B cell (primary cell): ENCODE results near the gene RIC3. TPM values are rescaled to one million over a fixed set of nuclear protein-coding genes. Genes with fewer than 3 reads are reported as not detected.

Experiments
- ATAC-seq: fragments of 200-7000 bp; cut with Tn5 transposase; one replicate; pipeline ENCODE4 v1.10.0; 2021; ENCODE audit warnings: low read depth, mild to moderate bottlenecking, moderate number of reproducible peaks, moderate library complexity
- CTCF ChIA-PET: fragments of 350-600 bp; sonication (Branson Sonifier 250); formaldehyde crosslinking; loops from one replicate; lab custom pipeline; 2021; ENCODE audit warnings: antibody characterized with exemption, inconsistent platforms; lab: Charles Lee
- POLR2A ChIA-PET: fragments of 350-600 bp; sonication (Branson Sonifier 250); formaldehyde crosslinking; loops from one replicate; lab custom pipeline; 2021; ENCODE audit warnings: antibody characterized with exemption; lab: Charles Lee
- DNase-seq: peaks from one replicate; pipeline ENCODE4 v3.0.0; 2013
- H2AFZ ChIP-seq: 2 replicates; pipeline ENCODE4 v1.6.1; 2012; ENCODE audit warnings: mild to moderate bottlenecking, low read depth, low read length; ENCODE audit not compliant: insufficient read depth, poor library complexity, severe bottlenecking
- H3K27ac ChIP-seq, 2 donors: 1 replicate in 1 of 2; 2 replicates in 1 of 2; pipeline ENCODE4 v1.5.1; 2012 to 2013; ENCODE audit warnings: low read length in 2 of 2, mild to moderate bottlenecking in 2 of 2, moderate library complexity in 1 of 2
- H3K27me3 ChIP-seq, 4 experiments: fragments of 200-600 bp in 1 of 4; sonication (generic) in 1 of 4; replicated peaks in 1 of 4; 1 replicate in 2 of 4; 2 replicates in 2 of 4; pipeline versions ENCODE4 v1.6.1 to v1.7.0; 2013 to 2016; ENCODE audit warnings: low read length in 3 of 4, mild to moderate bottlenecking in 2 of 4, mixed read lengths in 1 of 4, moderate library complexity in 1 of 4; ENCODE audit not compliant: insufficient read depth in 4 of 4, control insufficient read depth in 3 of 4; ENCODE audit errors: control extremely low read depth in 1 of 4
- H3K36me3 ChIP-seq, 2 experiments: replicated peaks in 1 of 2; 1 replicate in 1 of 2; 2 replicates in 1 of 2; pipeline versions ENCODE4 v1.6.1 to v1.7.1; 2013; ENCODE audit warnings: low read length in 1 of 2; ENCODE audit not compliant: insufficient read depth in 2 of 2, control insufficient read depth in 1 of 2; ENCODE audit errors: control extremely low read depth in 1 of 2, extremely low read depth in 1 of 2
- H3K4me1 ChIP-seq, 2 donors: fragments of 200-600 bp in 1 of 2; sonication (generic) in 1 of 2; 1 replicate in 1 of 2; 2 replicates in 1 of 2; pipeline versions ENCODE4 v1.5.1 to v1.6.1; 2013 to 2017; ENCODE audit warnings: low read length in 2 of 2; ENCODE audit not compliant: control insufficient read depth in 2 of 2, insufficient read depth in 2 of 2
- H3K4me2 ChIP-seq: replicated peaks from 2 replicates; pipeline ENCODE3; 2012; ENCODE audit warnings: mild to moderate bottlenecking, low read depth, low read length; ENCODE audit not compliant: poor library complexity, severe bottlenecking
- H3K4me3 ChIP-seq, 5 experiments: fragments of 200-600 bp in 1 of 5; sonication (generic) in 1 of 5; 1 replicate in 3 of 5; 2 replicates in 2 of 5; pipeline versions ENCODE4 v1.5.1 to v1.7.0; 2011 to 2016; ENCODE audit warnings: low read length in 4 of 5, mild to moderate bottlenecking in 4 of 5, low read depth in 2 of 5, control low read depth in 1 of 5, moderate library complexity in 1 of 5; ENCODE audit not compliant: insufficient read depth in 1 of 5; ENCODE audit errors: control extremely low read depth in 1 of 5, extremely low read depth in 1 of 5
- H3K79me2 ChIP-seq: fragments of 200-600 bp; sonication (generic); one replicate; pipeline ENCODE4 v1.6.0; 2016; ENCODE audit warnings: low read length; ENCODE audit not compliant: control insufficient read depth, insufficient read depth
- H3K9ac ChIP-seq: fragments of 200-600 bp; sonication (generic); 2 replicates; pipeline ENCODE4 v1.6.1; 2017; ENCODE audit warnings: mild to moderate bottlenecking, low read length, moderate library complexity
- H3K9me3 ChIP-seq, 3 donors: one replicate each; pipeline versions ENCODE4 v1.6.1 to v1.7.1; 2013; ENCODE audit warnings: low read length in 2 of 3; ENCODE audit not compliant: control insufficient read depth in 2 of 3, insufficient read depth in 1 of 3; ENCODE audit errors: control extremely low read depth in 1 of 3
- H4K20me1 ChIP-seq: 2 replicates; pipeline ENCODE4 v1.6.0; 2012; ENCODE audit warnings: mild to moderate bottlenecking, low read length; ENCODE audit not compliant: insufficient read depth, control insufficient read depth, poor library complexity, severe bottlenecking
- H3K27ac Mint-ChIP-seq: one replicate; pipeline ENCODE4 v1.8.0; 2021; ENCODE audit warnings: mixed read lengths
- H3K27me3 Mint-ChIP-seq: one replicate; pipeline ENCODE4 v1.8.0; 2021; ENCODE audit warnings: mixed read lengths
- H3K4me1 Mint-ChIP-seq: one replicate; pipeline ENCODE4 v1.8.0; 2021; ENCODE audit warnings: mixed read lengths
- H3K4me3 Mint-ChIP-seq: one replicate; pipeline ENCODE4 v1.8.0; 2021; ENCODE audit warnings: mixed read lengths
- H3K9me3 Mint-ChIP-seq: one replicate; pipeline ENCODE4 v1.8.0; 2022; ENCODE audit warnings: mixed read lengths; ENCODE audit not compliant: insufficient read depth
- CTCF ChIP-seq: fragments of 200-600 bp; IDR thresholded peaks from one replicate; pipeline ENCODE4 v1.8.0; 2022; ENCODE audit warnings: antibody characterized with exemption, mild to moderate bottlenecking
- EZH2 ChIP-seq: IDR thresholded peaks from 2 replicates; pipeline ENCODE4 v1.6.1; 2012; ENCODE audit warnings: borderline replicate concordance, low read depth, mild to moderate bottlenecking, moderate library complexity, low read length; ENCODE audit not compliant: insufficient read depth, poor library complexity, severe bottlenecking
- WGBS: methylation state at CpG from one replicate; pipeline ENCODE4 v1.1.5; 2013; ENCODE audit warnings: missing lambda C conversion rate; ENCODE audit not compliant: insufficient coverage; 5-methylcytosine and 5-hydroxymethylcytosine counted together
- intact Hi-C: fragments of 100-400 bp; cut with micrococcal nuclease; formaldehyde crosslinking; loops from one replicate; pipeline ENCODE4 v1.10.0; 2022
- polyA plus RNA-seq: library from polyadenylated mRNA; depleted of rRNA; stranded (reverse); fragments of >200 nt; gene quantifications from 2 replicates; pipeline ENCODE4 v1.2.3, GENCODE V29; 2012
- total RNA-seq, 2 donors: library from RNA; stranded (reverse); fragments of 120-200 nt in 1 of 2; gene quantifications; 1 replicate in 1 of 2; 2 replicates in 1 of 2; pipeline versions ENCODE4 v1.2.3 to v1.2.4, GENCODE V29; 2013 to 2022

RIC3 gene
- total and polyA plus RNA-seq, 2 donors (not counting 1 experiment from before 2014, with no cell fraction given), result 62.4 to 74.6 TPM

GRCh38 chr11:8066036-8066910 is 102.6 kb downstream of the RIC3 start:
- Histone ChIP-seq H3K4me3 (no peak overlapping the region), H3K27ac (no peak overlapping the region), H3K9ac (no peak overlapping the region), H3K36me3 (no peaks in the 10 kb centered on the region), H3K4me2 (no peak overlapping the region), H3K9me3 (no peaks in the 10 kb centered on the region), H3K79me2 (no peaks in the 10 kb centered on the region), H4K20me1 (no peaks in the 10 kb centered on the region), H2AFZ (no peak overlapping the region), H3K4me1 (peaks cover 5 to 7% of the 10 kb centered on the region in 2 donors), H3K27me3 (peaks cover 0 to 5% (median 0%) of the 10 kb centered on the region in 4 experiments)
- no peaks in the 10 kb centered on the region for H3K9me3 Mint-ChIP-seq
- intact Hi-C loops, result no loop called here
- peaks cover 2% of the 10 kb centered on the region for H3K4me1 Mint-ChIP-seq
- ChIA-PET CTCF (no interaction called here), POLR2A (no interaction called here)
- ATAC-seq (no peak), DNase-seq (no peak)
- no peak overlapping the region for H3K4me3 Mint-ChIP-seq
- 84% methylated on average over 15 of the region's 17 CpGs for WGBS
- H3K27me3 Mint-ChIP-seq, result peaks cover 32% of the 10 kb centered on the region
- TF ChIP-seq CTCF (no peak), EZH2 (no peak)
- H3K27ac Mint-ChIP-seq, result no peak overlapping the region

GRCh38 chr11:8065031-8065430 is 103.8 kb downstream of the RIC3 start:
- TF ChIP-seq EZH2 (no peak), CTCF (no peak)
- no peaks in the 10 kb centered on the region for H3K9me3 ChIP-seq
- peaks cover 32% of the 10 kb centered on the region for H3K27me3 Mint-ChIP-seq
- H3K4me1 ChIP-seq, result no peaks in the 10 kb centered on the region
- ChIA-PET POLR2A (no interaction called here), CTCF (no interaction called here)
- no peak overlapping the region for H3K4me2 ChIP-seq
- no peak overlapping the region for H3K27ac Mint-ChIP-seq
- DNase-seq, result no peak
- peaks cover 0 to 5% (median 0%) of the 10 kb centered on the region in 4 experiments for H3K27me3 ChIP-seq
- H3K9me3 Mint-ChIP-seq, result no peaks in the 10 kb centered on the region
- H3K36me3 ChIP-seq, result no peaks in the 10 kb centered on the region
- H3K4me3 ChIP-seq, result no peak overlapping the region
- H2AFZ ChIP-seq, result no peak overlapping the region
- no peaks in the 10 kb centered on the region for H4K20me1 ChIP-seq
- 100% methylated on average over 1 of the region's 2 CpGs for WGBS
- intact Hi-C loops, result no loop called here
- no peak overlapping the region for H3K4me3 Mint-ChIP-seq
- H3K79me2 ChIP-seq, result no peaks in the 10 kb centered on the region
- ATAC-seq, result no peak
- H3K4me1 Mint-ChIP-seq, result no peaks in the 10 kb centered on the region
- H3K27ac ChIP-seq, result no peak overlapping the region
- H3K9ac ChIP-seq, result no peak overlapping the region
